Choroid plexus epithelial cell (primary cell): ENCODE results near the gene FARP1.

ENCODE experiments used
- DNase-seq: peaks from one replicate; pipeline ENCODE4 v3.0.0-alpha.2; 2010; ENCODE audit warnings: low read depth
- H3K4me3 ChIP-seq: 2 replicates; pipeline ENCODE4 v1.5.1; 2011; ENCODE audit warnings: low read depth, mild to moderate bottlenecking, control low read depth, low read length, moderate library complexity
- TF ChIP-seq, protein P1 (sequence below): conservative IDR thresholded peaks from 2 replicates; pipeline ENCODE4 v1.5.1; 2011; ENCODE audit warnings: low read depth, mild to moderate bottlenecking, control low read depth, inconsistent platforms, low read length, moderate library complexity

The FARP1 gene

DNA sequence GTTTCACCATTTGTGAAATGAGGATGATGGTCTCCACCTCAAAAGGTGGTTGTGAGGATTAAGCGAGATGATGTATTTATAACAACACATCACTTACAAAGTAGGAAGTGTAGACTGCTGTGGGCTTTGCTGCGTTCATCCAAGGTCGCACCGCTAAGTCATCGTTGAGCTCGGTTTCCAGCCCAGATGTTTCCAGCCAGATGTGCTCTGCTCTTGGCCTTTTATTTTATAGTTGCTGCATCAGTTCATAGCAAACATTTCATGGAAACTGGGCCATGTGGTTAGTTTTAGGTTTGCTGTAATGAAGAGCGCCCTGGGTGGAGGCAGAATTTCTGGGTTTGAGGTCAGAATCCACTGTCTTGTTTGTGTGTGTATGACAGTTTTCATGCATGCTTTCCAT is 110.6 kb downstream of the FARP1 start:
- TF ChIP-seq, protein P1, sequence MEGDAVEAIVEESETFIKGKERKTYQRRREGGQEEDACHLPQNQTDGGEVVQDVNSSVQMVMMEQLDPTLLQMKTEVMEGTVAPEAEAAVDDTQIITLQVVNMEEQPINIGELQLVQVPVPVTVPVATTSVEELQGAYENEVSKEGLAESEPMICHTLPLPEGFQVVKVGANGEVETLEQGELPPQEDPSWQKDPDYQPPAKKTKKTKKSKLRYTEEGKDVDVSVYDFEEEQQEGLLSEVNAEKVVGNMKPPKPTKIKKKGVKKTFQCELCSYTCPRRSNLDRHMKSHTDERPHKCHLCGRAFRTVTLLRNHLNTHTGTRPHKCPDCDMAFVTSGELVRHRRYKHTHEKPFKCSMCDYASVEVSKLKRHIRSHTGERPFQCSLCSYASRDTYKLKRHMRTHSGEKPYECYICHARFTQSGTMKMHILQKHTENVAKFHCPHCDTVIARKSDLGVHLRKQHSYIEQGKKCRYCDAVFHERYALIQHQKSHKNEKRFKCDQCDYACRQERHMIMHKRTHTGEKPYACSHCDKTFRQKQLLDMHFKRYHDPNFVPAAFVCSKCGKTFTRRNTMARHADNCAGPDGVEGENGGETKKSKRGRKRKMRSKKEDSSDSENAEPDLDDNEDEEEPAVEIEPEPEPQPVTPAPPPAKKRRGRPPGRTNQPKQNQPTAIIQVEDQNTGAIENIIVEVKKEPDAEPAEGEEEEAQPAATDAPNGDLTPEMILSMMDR = no peak
- H3K4me3 ChIP-seq = no peak overlapping the region

DNA sequence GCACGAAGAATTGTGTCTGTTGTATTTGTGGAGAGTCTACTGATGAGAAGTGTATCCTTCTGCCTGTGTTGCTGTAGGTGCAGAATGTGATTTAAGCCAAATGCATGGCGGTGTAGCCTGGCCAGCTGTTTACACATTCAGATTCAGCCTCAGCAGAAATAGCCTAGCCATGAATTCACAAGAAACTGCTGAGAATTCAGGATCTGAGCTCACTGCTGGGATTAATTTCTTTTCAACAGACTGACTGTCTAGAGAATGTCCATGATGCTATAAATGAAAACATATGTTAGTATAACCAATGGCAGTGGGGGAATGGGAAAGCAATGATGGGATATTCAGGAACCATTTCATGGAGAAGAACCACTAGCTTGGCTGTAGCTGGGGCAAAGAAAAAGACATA is 111.6 kb downstream of the FARP1 start:
- no peak overlapping the region for H3K4me3 ChIP-seq
- no peak for DNase-seq
- TF ChIP-seq, protein P1 = no peak

More for the DNA sequence above, 110.6 kb downstream of the FARP1 start:
- peak; percentile 48 for DNase-seq

DNA sequence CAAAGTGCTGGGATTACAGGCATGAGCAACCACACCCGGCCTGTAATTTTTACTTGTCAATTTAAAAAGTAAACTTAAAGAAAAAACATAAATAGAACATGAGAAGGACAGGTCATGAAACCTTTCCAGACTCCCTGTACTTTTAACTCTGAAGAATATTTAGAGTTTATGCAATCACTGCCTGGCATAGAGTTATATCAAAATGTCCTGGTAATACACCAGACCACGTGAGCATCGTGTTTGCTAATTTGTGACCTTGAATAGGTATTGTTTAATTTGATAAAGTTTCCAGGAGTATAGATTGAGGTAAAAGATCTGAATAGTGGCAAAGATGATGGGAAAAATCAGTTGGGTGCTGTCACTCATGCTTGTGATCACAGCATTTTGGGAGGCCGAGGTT is 115.3 kb downstream of the FARP1 start:
- TF ChIP-seq, protein P1 = no peak
- no peak overlapping the region for H3K4me3 ChIP-seq
- no peak for DNase-seq

DNA sequence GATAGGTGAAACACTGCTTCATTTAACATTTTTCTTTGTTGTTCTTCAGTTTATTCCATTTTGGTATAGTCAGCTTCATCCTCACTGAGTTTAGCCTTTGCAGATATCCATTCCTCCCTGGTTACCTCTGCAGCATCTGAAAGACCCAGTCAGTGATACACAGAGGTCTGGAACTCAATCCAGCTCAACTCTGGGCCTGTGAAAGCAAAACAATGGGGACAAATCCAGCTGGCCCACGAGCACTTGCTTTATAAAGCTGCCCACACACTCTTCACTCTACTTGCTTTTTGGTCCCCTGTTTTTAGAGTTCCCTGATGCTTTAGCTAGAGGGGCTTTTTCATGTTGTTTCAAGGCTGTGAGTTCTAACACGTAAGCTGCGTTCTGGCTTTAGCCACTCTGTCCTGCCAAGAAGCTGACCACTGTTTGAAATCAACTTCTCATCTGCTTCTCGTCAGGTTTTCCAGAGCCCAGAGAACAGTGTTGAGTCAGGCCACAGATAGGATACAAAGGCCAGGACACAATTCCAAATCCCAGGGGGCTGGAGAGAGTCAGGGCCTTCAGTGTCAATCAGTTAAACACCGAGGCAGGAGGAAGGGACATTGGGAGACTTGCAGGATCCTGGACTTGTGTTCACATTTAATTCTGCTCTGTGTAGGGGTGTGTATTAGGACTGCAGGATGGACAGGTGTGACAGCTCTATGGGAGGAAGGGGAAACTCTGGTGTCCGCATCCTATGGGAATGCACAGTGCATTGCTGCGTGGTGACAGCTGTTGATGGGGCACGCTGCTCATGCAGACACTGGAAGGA is 117.7 kb downstream of the FARP1 start:
- DNase-seq = no peak
- no peak overlapping the region for H3K4me3 ChIP-seq
- TF ChIP-seq, protein P1 = no peak

DNA sequence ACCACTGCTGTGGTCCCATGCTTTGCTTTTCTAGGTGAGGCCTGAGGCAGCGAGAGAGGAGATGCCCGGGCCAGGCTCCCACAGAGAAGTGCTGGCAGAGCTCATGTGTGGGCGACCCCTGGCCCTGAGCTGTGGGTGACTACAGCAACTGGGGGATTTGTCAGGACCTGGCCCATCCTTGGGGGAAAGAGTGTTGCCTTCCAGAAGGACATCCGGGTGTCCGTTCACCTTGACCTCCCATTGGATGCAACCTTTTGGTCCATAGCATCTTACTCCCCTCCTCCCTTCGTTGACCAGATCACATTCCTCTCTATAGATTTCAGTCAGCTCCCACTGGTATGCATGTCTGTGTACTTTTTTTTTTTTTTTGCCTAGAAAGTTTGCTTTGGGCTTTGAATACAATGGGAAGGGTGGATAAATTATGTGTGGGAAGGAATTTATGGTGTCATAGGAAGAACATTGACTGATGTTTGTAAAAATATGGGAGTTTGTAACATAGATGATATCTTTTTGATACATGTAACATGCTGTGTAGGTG is 118.3 kb downstream of the FARP1 start:
- no peak overlapping the region for H3K4me3 ChIP-seq
- TF ChIP-seq, protein P1 = no peak
- DNase-seq = no peak

DNA sequence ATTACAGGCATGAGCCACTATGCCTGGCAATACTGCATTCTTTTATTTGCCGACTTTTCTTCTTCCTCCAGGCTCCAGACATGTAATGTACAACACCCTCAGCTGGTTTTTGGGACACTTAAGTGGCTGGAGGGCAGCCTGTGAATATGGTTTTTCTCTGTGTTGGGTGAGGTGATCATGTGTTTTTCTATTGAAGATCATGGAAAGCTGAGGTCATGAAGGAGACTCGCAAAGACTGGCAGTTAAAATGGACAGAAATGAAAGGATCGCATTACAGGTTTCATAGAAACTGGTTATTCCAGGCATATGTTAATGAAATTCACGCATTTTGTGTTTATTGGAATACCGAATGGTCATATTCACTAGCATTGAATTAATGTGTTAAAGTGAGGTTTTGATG is 119.4 kb downstream of the FARP1 start:
- TF ChIP-seq, protein P1 = no peak
- no peak overlapping the region for H3K4me3 ChIP-seq
- no peak for DNase-seq

DNA sequence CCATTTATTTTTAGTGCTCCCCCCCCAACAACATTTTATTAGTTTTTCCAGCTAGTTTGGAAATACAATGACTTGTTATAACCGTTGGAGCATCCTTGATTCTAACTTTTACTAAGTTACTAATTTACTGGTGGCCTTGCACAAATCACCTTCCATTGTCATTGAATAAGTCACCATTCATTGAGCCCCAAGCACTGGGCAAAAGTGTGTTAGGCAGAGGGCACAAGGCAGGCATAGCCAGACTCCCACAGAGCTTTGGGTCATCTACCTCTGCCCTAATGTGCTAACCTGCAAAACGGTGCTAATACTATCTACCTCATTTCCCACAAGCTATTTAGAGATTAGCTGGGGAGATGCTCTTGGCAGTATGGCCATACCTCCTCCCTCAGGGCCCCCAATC is 120.9 kb downstream of the FARP1 start:
- TF ChIP-seq, protein P1 = no peak
- no peak overlapping the region for H3K4me3 ChIP-seq
- DNase-seq = no peak
